ENCODE measurements around the gene GRIK3. TPM values are rescaled to one million over a fixed set of nuclear protein-coding genes. Genes with fewer than 3 reads are reported as not detected.

Gene GRIK3
- total RNA-seq, 1 donor from 2014 or later: not detected

DNA sequence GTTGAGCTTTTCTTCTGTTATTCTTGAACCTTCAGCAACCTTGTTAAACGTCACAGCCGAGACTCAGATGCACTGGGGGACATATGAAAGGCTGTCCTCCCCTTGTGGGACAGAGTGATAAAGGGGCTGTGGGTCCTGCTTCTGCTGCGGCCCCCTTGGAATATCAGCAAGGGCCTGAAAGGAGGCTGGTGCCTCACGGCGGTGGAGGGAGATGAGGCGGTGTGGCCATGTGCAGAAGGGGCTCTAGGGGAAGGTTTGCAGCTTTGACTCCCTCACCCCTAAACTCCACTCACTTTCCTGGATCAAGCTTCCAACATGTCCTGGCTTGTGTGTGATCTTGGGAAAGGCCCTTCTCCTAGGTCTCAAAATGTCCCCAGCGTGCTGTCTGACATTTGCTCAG, 280.9 kb downstream of the GRIK3 start:
- Mint-ChIP-seq H3K9me3 (no peaks in the 10 kb centered on the region), H3K36me3 (ENCODE audit: low read depth) (no peaks in the 10 kb centered on the region), H3K27ac (no peak overlapping the region), H3K4me1 (no peaks in the 10 kb centered on the region), H3K27me3 (peaks cover 5% of the 10 kb centered on the region), H3K4me3 (no peak overlapping the region)
- intact Hi-C loops (cut with micrococcal nuclease): no loop called here
- DNase-seq: no peak

DNA sequence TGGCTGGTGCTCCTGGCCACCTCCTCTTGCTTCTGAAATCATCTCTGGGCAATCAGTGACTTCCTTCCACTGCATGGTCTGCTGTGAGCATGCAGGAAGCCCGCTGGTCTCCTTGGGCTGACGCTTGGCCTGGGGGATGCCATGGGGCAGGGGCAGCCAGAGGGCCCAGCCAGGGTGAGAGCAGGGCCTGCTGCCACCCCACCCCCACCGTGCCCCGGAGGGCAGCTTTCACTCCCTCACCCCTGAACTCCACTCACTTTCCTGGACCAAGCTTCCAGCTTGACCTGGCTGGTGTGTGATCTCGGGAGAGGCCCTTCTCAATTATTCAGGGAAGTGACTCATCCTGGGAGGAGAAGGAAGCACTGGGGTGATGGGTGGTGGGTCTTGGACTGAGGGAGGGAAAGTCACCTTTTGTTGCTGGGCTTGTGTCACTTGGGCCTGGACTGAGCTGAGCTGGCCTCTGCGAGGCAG, 281.4 kb downstream of the GRIK3 start:
- no peaks in the 10 kb centered on the region for H3K9me3 Mint-ChIP-seq
- H3K27me3 Mint-ChIP-seq: peaks cover 6% of the 10 kb centered on the region
- H3K4me1 Mint-ChIP-seq: no peaks in the 10 kb centered on the region
- H3K36me3 Mint-ChIP-seq (ENCODE audit: low read depth): no peaks in the 10 kb centered on the region
- intact Hi-C loops (cut with micrococcal nuclease): no loop called here
- DNase-seq: no peak
- no peak overlapping the region for H3K27ac Mint-ChIP-seq
- no peak overlapping the region for H3K4me3 Mint-ChIP-seq

DNA sequence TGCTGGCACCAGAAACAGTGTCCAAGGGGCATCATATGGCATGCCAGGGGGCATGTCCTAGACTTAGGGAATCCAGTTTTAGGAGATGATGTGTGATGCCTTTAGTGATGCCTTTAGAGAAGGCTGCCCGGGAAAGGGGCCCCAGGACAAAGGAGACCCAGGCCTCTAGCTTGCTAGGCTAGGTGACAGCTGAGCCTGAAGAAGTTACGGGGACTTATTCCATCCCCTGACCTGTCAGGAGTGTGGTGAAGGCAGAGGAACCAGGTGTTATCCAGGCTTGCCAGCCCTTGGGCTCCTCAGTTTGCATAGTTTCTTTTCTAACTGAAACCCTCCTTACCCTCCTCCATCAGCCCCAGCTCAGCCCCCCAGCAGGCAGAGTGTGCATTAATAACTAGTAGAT, 281.9 kb downstream of the GRIK3 start:
- intact Hi-C loops (cut with micrococcal nuclease): no loop called here
- Mint-ChIP-seq H3K27ac (no peak overlapping the region), H3K36me3 (ENCODE audit: low read depth) (no peaks in the 10 kb centered on the region), H3K4me3 (no peak overlapping the region), H3K9me3 (no peaks in the 10 kb centered on the region), H3K4me1 (no peaks in the 10 kb centered on the region), H3K27me3 (peaks cover 7% of the 10 kb centered on the region)
- DNase-seq: no peak

GRCh38 chr1:36751525-36751924, 282.8 kb downstream of the GRIK3 start:
- H3K36me3 Mint-ChIP-seq (ENCODE audit: low read depth): no peaks in the 10 kb centered on the region
- no peak for DNase-seq
- H3K4me1 Mint-ChIP-seq: no peaks in the 10 kb centered on the region
- H3K4me3 Mint-ChIP-seq: no peak overlapping the region
- intact Hi-C loops (cut with micrococcal nuclease): no loop called here
- peaks cover 9% of the 10 kb centered on the region for H3K27me3 Mint-ChIP-seq
- H3K27ac Mint-ChIP-seq: no peak overlapping the region
- H3K9me3 Mint-ChIP-seq: no peaks in the 10 kb centered on the region

- Mint-ChIP-seq H3K27ac (no peak overlapping the region), H3K27me3 (peaks cover 14% of the 10 kb centered on the region)
These were observed 285.8 kb downstream of the GRIK3 start for GRCh38 chr1:36748466-36748865.

More at GRCh38 chr1:36748466-36748865, 285.8 kb downstream of the GRIK3 start:
- Mint-ChIP-seq H3K4me1 (no peaks in the 10 kb centered on the region), H3K4me3 (no peak overlapping the region), H3K9me3 (no peaks in the 10 kb centered on the region), H3K36me3 (ENCODE audit: low read depth) (no peaks in the 10 kb centered on the region)
- no peak for DNase-seq
- intact Hi-C loops (cut with micrococcal nuclease): no loop called here
